NCI-H2227 treated with DMSO at 0.1 percent for 48 hours (cell line): ENCODE results near the gene MPP2.
"Not testable (repeated sequence)": the region's sequence is repeated elsewhere in the genome, so short reads cannot be mapped to it uniquely, and the experiment has no call there.

Experiments
- DNase-seq: peaks from one replicate; lab custom pipeline; 2025; lab: John Stamatoyannopoulos, UW

MPP2 gene

GRCh38 chr17:43875476-43876147 is 31.7 kb downstream of the MPP2 start:
- DNase-seq = no peak

DNA sequence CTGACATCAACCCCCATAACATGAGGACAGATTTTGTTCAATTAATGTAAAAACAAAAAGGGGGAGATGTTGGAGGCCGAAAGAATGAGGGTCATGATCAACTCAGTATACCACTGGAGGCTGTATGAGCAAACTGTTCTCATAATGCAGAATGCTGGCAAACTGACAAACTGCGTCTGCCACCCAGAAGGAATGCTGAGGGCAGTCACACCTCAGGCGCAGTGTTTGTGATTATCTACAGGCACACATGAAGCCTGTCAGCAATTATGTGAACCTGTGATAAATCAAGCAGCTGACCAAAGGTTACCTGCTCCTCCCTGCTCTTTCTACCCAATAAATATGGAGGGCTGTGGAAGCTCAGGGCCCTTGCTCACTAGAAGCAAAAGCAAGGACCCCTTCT is 33.0 kb downstream of the MPP2 start:
- DNase-seq = no peak

- no peak for DNase-seq
These were observed 33.5 kb downstream of the MPP2 start for GRCh38 chr17:43873815-43874214.

DNA sequence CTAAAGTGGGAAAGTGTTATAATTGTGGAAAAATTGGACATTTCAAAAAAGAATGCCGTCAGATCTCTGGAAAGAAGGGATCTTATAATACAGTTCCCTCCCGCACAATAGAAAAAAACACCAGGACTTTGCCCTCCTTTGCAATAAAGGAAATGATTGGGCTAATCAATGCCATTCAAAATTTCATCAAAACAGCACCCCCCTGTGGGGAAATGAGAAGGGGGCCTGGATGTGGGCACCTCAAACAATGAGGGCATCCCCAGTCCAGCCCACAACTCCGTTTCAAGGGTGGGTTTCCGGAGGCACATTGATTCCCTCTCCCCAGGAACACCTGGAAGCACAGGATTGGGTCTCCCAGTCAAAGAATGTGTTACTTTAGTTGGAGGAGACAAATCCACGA is 34.2 kb downstream of the MPP2 start:
- no peak for DNase-seq

DNA sequence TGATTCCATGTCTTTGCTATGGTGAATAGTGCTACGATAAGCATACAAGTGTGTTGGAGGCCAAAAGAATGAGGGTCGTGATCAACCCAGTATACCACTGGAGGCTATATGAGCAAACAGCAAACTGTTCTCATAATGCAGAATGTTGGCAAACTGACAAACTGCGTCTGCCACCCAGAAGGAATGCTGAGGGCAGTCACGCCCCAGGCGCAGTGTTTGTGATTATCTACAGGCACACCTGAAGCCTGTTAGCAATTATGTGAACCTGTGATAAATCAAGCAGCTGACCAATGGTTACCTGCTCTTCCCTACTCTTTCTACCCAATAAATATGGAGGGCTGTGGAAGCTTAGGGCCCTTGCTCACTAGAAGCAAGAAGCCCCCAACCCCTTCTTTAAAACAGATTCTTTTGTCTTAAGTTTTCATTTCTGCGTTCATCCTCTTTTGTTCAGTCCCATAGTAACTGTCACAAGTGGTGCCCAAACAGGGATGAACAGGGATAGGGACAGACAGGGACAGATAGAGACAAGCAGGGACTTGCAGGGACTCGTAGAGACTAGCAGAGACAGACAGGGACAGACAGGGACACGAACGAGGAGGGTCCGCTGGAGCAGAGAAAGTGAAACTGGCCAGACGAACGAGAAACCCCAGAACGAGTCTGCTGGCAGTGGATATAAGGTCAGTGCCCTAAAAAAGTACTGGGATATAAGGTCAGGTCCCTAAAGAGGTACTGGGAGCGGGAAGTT is 35.2 kb downstream of the MPP2 start:
- DNase-seq = no peak

GRCh38 chr17:43869031-43869430 is 38.3 kb downstream of the MPP2 start:
- not testable (repeated sequence) for DNase-seq

GRCh38 chr17:43868226-43868994 is 38.9 kb downstream of the MPP2 start:
- DNase-seq = no peak

DNA sequence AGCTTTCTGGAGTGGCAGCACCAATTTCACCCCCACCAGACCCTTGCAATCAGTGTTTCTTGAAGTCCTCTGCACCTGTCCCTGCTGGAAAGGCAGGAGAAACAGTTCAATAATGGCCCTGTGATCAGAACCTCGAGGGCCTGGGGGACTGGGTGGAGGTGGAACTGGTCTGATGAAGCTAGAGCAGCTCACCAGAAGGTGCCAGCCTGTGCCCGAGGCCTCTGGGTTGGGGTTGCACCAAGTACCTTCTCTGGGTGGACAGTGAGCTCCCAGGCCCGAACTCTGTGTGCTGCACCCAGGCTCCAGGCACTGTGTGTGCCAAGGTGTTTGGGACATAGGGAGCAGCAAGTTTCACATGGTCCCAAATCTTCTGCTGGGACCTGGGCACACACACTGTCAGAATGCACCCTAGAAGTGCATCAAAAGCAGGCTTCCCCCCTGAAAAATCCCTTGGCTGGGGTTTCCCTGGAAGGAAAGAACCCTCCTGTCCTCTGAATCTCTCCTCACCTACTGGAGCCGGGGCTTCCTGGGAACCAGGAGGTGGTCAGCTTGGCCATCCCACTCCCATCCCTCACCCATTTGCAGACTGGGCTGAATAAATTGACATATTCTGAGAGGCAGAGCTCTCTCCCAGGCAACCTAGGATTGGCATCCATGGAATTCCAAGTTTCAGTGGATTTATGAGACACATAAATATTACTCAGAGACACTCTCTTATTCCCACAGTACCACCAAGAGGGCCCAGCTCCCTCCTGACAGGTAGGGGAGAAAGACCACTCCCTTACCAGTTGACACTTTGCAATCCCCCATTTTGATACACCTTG is 43.0 kb downstream of the MPP2 start:
- DNase-seq = no peak

DNA sequence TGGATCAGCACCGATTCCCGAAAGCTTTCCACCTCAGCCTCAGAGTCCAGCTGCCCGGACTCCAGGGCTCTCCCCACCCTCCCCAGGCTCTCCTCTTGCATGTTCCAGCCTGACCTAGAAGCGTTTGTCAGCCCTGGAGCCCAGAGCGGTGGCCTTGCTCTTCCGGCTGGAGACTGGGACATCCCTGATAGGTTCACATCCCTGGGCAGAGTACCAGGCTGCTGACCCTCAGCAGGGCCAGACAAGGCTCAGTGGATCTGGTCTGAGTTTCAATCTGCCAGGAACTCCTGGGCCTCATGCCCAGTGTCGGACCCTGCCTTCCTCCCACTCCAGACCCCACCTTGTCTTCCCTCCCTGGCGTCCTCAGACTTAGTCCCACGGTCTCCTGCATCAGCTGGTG is 45.4 kb downstream of the MPP2 start:
- DNase-seq = no peak

GRCh38 chr17:43860927-43861622 is 46.3 kb downstream of the MPP2 start:
- no peak for DNase-seq

DNA sequence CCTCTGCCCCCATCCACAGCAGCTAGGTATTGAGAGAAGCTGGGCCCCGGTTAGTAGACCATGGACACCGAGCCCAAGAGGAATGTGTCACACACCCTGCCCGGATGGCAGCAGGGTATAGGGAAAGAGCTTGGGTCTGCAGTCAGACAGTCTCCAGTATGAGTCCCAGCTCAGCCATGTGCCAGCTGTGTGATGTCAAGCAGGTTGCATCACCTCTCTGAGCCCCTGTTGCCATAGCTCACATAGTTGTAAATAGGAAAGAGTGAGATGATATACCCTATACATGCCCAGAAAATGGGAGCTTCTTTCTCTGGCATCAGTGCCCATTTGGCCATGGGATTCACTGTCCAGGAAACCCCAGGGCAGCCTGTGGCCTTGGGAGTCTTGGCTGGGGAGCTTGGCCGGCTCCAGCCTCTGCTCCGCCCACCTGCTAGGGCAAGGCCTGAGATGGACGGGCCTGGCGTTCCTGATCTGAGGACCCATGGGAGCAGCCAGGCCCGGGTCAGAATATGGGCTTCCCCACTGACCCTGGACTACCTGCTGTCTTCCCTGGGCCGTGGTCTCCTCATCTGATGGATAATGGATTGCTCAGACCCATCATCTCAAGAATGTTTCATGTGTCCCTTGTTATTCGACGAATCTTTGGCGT is 47.1 kb downstream of the MPP2 start:
- no peak for DNase-seq

DNA sequence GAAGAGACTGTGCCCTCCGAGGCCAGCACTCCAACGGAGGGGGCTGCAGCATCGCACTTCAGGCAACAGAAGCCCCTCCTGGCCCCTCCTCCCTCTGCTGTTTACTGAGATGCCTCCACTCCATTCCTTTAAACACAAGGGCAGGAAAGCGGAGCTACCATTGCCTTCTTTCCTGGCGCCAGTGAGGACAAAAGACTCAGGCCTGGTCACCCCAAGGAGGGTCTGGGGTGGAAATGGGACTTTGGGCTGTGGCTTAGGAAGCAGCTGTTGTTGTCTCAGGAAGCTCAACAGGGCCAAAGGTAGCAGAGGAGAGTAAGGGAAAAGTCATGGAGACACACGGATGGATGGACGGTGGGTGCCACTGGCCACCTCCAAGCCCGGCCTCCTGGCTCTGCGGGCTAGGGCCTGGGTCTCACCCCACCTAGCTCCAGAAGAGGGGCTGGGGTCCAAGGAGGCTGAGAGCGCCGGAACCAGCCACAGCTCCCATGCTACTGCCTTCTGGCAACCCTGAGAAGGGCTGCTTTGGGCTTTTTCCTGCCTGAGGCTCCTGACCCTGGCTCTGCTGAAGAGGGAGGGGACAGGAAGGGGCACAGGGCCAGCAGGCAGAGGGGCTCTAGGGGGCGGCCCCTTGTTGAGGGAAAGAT is 49.3 kb downstream of the MPP2 start:
- DNase-seq = no peak

- DNase-seq = no peak
These were observed 50.2 kb downstream of the MPP2 start for GRCh38 chr17:43857141-43857540.

DNA sequence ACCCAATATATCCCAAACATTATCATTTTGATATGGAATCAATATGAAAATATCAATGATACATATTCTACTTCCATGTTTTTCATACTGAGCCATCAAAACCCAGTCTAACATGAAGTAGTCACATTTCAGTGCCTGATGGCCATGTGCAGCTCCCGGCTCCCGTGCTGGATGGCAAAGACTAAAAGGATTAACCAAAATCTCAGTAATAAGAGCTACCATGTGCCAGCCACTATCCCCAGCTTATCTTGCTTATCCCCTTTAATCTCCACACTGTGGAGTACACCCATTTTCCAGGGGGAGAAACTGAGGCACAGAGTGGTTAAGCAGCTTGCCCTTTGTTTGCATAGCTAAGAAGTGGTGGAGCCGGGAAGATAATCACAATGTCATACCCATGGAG is 51.2 kb downstream of the MPP2 start:
- no peak for DNase-seq

DNA sequence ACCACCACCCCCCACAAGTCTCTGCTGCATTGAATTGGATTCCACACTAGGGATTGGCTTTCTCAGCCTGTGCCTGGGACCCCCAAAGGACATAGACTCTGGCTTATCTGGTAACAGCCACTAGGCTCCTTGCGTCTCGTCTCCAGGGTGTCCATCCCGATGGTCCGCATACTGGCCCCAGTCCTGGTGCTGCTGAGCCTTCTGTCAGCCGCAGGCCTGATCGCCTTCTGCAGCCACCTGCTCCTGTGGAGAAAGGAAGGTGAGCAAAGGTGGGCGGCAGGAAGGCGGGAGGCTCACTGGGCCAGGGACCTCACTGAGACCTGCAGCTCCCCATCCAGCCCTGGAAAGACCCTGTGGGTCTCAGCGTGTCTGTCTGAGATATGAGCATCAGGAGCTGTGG is 52.3 kb downstream of the MPP2 start:
- DNase-seq = no peak

GRCh38 chr17:43854498-43854897 is 52.8 kb downstream of the MPP2 start:
- DNase-seq = no peak

DNA sequence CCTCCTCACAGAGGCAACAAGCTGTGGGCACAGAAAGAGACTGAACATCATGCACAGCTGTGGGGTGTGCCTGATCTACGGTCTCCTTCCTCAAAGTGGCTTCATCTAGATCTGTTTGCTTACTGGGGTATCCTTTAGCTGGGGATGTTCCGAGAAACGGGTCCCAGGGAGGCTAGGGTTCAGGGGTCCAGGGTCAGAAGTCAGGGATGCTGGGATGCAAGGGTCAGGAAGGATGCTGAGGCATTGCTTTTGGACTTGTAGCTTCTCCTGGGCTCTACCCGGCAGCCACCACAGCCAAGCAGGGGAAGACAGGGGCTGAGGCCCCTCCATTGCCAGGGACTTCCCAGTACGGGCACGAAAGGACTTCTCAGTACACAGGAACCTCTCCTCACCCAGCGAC is 53.8 kb downstream of the MPP2 start:
- DNase-seq = no peak

DNA sequence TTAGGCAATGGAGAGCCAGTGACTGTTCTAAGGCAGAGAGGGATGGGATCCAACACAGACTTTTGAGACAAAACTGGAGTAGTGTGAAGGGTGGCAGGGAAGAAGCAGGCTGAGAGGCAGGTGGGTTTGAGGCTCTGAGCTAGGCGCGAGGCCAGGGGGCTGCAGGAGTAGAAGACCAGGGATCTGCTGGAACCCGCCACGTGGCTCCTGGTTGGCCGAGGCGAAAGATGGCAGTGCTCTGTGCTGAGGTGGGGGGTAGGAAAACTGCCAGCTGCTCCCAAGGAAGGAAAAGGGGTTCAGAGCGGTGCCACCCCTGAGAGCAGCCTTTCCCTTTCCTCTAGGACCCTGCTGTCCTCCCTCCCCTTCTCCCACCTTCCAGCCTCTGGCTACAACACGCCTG is 54.8 kb downstream of the MPP2 start:
- DNase-seq = no peak

DNA sequence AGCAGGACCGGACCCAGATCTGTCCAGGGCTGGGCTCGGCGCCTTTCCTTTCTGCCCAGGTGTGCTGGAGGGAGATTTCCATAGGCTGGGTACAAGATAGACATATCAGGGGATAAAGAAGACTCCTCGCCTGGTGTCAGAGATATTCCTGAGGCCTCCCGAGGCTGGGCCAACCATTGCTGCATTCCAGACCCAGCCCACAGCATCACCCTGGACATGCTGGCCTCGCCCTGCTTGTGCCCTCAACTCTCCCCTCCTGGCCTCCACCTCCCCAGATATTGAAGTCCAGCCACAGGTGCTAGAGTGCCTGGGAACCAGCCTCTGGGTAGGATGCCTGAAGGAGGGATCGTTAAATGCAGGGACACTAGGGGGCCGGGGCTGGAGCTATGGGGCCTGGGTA is 58.2 kb downstream of the MPP2 start:
- DNase-seq = no peak

DNA sequence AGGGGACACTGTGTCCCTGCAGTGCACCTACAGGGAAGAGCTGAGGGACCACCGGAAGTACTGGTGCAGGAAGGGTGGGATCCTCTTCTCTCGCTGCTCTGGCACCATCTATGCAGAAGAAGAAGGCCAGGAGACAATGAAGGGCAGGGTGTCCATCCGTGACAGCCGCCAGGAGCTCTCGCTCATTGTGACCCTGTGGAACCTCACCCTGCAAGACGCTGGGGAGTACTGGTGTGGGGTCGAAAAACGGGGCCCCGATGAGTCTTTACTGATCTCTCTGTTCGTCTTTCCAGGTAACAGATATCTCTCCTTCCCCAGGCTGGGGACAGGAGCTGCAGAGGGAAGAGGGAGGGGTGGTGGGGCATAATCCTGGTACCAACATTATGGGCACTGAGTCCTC is 58.7 kb downstream of the MPP2 start:
- no peak for DNase-seq

DNA sequence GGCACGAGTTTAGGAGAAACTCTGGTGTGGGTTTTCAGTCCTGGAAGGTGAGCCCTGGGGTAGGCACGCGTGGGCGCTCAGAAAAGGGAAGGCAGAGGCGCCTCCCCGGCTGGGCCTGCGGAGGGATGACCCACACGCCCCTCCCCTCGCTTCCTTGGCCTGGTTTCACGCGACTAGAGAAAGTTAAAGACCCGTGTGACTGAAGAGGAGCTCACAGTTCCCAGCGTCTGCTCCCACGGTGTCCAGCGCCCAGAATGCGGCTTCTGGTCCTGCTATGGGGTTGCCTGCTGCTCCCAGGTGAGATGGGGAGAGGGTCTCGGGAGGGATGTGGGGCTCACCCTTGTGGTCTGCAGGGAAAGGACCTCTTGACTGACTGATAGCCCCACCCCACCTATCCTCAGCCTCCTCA is 60.4 kb downstream of the MPP2 start, which contains the start of gene CD300LG:
Gene CD300LG, plus strand, starts transcription at position 214 of the 409 bp plus-strand sequence. Its CDS starts 41 bp downstream, at position 255.
- DNase-seq = no peak
